GM19023 (cell line): ENCODE measurements around the gene VWF.

ENCODE experiments used
- ATAC-seq: cut with Tn5 transposase; IDR thresholded peaks from one replicate; pipeline ENCODE4 v1.9.1; 2021; ENCODE audit warnings: mild to moderate bottlenecking, moderate library complexity; ENCODE audit not compliant: unreplicated experiment

The VWF gene

GRCh38 chr12:6062757-6063735, 61.4 kb downstream of the VWF start:
- ATAC-seq = no peak

- ATAC-seq = no peak
These were observed 62.1 kb downstream of the VWF start for GRCh38 chr12:6062395-6062756.

GRCh38 chr12:6061660-6062059, 62.8 kb downstream of the VWF start:
- no peak for ATAC-seq

- ATAC-seq = no peak
These were observed 64.5 kb downstream of the VWF start for GRCh38 chr12:6059860-6060565.

GRCh38 chr12:6059221-6059620, 65.2 kb downstream of the VWF start:
- ATAC-seq = no peak

GRCh38 chr12:6058481-6059161, 65.8 kb downstream of the VWF start:
- no peak for ATAC-seq

- no peak for ATAC-seq
These were observed 66.8 kb downstream of the VWF start for GRCh38 chr12:6057700-6058099.

- no peak for ATAC-seq
These were observed 67.8 kb downstream of the VWF start for GRCh38 chr12:6056406-6057240.

GRCh38 chr12:6053541-6053940, 70.9 kb downstream of the VWF start:
- ATAC-seq = no peak

- no peak for ATAC-seq
These were observed 71.5 kb downstream of the VWF start for GRCh38 chr12:6052940-6053329.

- ATAC-seq = no peak
These were observed 72.1 kb downstream of the VWF start for GRCh38 chr12:6052206-6052939.

GRCh38 chr12:6049992-6050391, 74.5 kb downstream of the VWF start:
- ATAC-seq = no peak

- no peak for ATAC-seq
These were observed 74.9 kb downstream of the VWF start for GRCh38 chr12:6049587-6049986.

GRCh38 chr12:6047249-6048237, 76.9 kb downstream of the VWF start:
- no peak for ATAC-seq

GRCh38 chr12:6046511-6047180, 77.8 kb downstream of the VWF start:
- no peak for ATAC-seq

- no peak for ATAC-seq
These were observed 79.0 kb downstream of the VWF start for GRCh38 chr12:6045438-6045837.

GRCh38 chr12:6044082-6044481, 80.4 kb downstream of the VWF start:
- ATAC-seq = no peak

- no peak for ATAC-seq
These were observed 82.0 kb downstream of the VWF start for GRCh38 chr12:6042446-6042845.
